NCI-H2107 (cell line): ENCODE results near the gene ZNF385A.
"Not testable (repeated sequence)": the region's sequence is repeated elsewhere in the genome, so short reads cannot be mapped to it uniquely, and the experiment has no call there.

ENCODE experiments used
- DNase-seq: peaks from one replicate; lab custom pipeline; 2025; lab: John Stamatoyannopoulos, UW

Gene ZNF385A

GRCh38 chr12:54325442-54326109 is 59.0 kb downstream of the ZNF385A start:
- not testable (repeated sequence) for DNase-seq

- peak; percentile 97 for DNase-seq
These were observed 59.7 kb downstream of the ZNF385A start, which contains the start of gene COPZ1 for GRCh38 chr12:54324617-54325441. COPZ1 (plus strand) TSS chr12:54325131; CDS start chr12:54325164, 33 bp downstream.

- no peak for DNase-seq
These were observed 63.2 kb downstream of the ZNF385A start for GRCh38 chr12:54321363-54321762.
